ENCODE results near the gene GPRIN1. TPM values are rescaled to one million over a fixed set of nuclear protein-coding genes. Genes with fewer than 3 reads are reported as not detected.
"Not testable (repeated sequence)": the region's sequence is repeated elsewhere in the genome, so short reads cannot be mapped to it uniquely, and the experiment has no call there.

GPRIN1 gene
- total RNA-seq, 3 donors from 2014 or later, result 1.6 to 2.4 (median 1.6) TPM

GRCh38 chr5:176606875-176607274, 3.1 kb downstream of the GPRIN1 start:
- no peak for TF ChIP-seq CTCF (IDR thresholded peaks at IDR 0.05)
- Histone ChIP-seq H3K4me1 (ENCODE audit: low read depth) (peaks cover 4% of the 10 kb centered on the region), H3K9me3 (no peaks in the 10 kb centered on the region), H3K4me3 (no peak overlapping the region), H3K36me3 (ENCODE audit: low read depth) (no peaks in the 10 kb centered on the region)
- intact Hi-C loops (cut with DNase I, micrococcal nuclease), result no loop called here
- no peak for DNase-seq
- ATAC-seq, result no peak

GRCh38 chr5:176606032-176606431, 3.9 kb downstream of the GPRIN1 start:
- Histone ChIP-seq H3K9me3 (no peaks in the 10 kb centered on the region), H3K4me1 (ENCODE audit: low read depth) (peaks cover 4% of the 10 kb centered on the region), H3K36me3 (ENCODE audit: low read depth) (no peaks in the 10 kb centered on the region), H3K4me3 (no peak overlapping the region)
- DNase-seq (no peak), ATAC-seq (no peak)
- no peak for TF ChIP-seq CTCF (IDR thresholded peaks at IDR 0.05)
- intact Hi-C loops (cut with DNase I, micrococcal nuclease), result no loop called here

GRCh38 chr5:176603091-176603490, 6.9 kb downstream of the GPRIN1 start:
- TF ChIP-seq CTCF (IDR thresholded peaks at IDR 0.05), result no peak
- no peak for ATAC-seq
- Histone ChIP-seq H3K4me3 (no peak overlapping the region), H3K4me1 (ENCODE audit: low read depth) (no peaks in the 10 kb centered on the region), H3K9me3 (no peaks in the 10 kb centered on the region), H3K36me3 (ENCODE audit: low read depth) (no peaks in the 10 kb centered on the region)
- no peak for DNase-seq
- intact Hi-C loops (cut with DNase I, micrococcal nuclease), result no loop called here

- ATAC-seq, result no peak
- no peak for DNase-seq
- Histone ChIP-seq H3K4me1 (ENCODE audit: low read depth) (peaks cover 2% of the 10 kb centered on the region), H3K4me3 (no peak overlapping the region), H3K9me3 (no peaks in the 10 kb centered on the region), H3K36me3 (ENCODE audit: low read depth) (no peaks in the 10 kb centered on the region)
- no peak for TF ChIP-seq CTCF (IDR thresholded peaks at IDR 0.05)
- intact Hi-C loops (cut with DNase I, micrococcal nuclease), result no loop called here
Observed at GRCh38 chr5:176601901-176602482, 8.0 kb downstream of the GPRIN1 start.

GRCh38 chr5:176599749-176600430, 10.1 kb downstream of the GPRIN1 start:
- H3K36me3 ChIP-seq (ENCODE audit: low read depth); H3K4me3 ChIP-seq; ATAC-seq; H3K4me1 ChIP-seq (ENCODE audit: low read depth); H3K9me3 ChIP-seq; DNase-seq; intact Hi-C loops (cut with DNase I, micrococcal nuclease): not testable (repeated sequence)

Measured in mucosa of descending colon (tissue), 3 donors.